HuH-7.5 (cell line): ENCODE measurements around the gene FCGBP.
"Not testable (repeated sequence)": the region's sequence is repeated elsewhere in the genome, so short reads cannot be mapped to it uniquely, and the experiment has no call there.

Source experiments
- DNase-seq: peaks from one replicate; pipeline ENCODE4 v3.0.0; 2011; ENCODE audit warnings: low spot score

The FCGBP gene

DNA sequence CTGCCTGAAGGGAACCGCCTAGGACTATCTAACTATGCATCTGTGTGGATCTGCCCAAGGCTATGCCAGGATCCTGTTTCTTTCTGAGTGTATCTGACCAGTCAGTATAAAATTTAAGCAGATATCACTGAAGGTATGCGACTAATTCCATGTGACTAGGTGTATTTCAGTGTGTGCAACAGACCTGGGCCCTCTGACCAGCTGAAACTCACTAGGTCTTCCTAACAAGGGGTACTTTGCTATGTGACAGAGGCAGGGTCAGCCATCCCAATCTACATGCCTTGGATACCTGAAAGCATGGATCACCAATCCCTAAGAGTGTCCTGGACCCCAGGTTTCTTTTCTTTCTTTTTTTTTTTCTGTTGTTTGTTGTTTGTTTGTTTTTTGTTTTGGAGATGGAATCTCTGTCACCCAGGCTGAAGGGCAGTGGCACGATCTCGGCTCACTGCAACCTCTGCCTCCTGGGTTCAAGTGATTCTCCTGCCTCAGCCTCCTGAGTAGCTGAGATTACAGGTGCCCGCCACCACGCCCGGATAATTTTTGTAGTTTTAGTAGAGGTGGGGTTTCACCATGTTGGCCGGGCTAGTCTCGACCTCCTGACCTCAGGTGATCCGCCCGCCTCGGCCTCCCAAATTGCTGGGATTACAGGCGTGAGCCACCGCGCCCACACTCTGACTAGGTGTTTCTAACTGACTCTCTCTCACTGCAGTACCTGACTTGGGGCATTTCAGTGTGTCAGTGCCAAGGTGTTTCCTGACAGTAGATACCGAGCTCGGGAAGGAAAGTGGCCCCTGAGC, 43.5 kb downstream of the FCGBP start:
- DNase-seq, result no peak

DNA sequence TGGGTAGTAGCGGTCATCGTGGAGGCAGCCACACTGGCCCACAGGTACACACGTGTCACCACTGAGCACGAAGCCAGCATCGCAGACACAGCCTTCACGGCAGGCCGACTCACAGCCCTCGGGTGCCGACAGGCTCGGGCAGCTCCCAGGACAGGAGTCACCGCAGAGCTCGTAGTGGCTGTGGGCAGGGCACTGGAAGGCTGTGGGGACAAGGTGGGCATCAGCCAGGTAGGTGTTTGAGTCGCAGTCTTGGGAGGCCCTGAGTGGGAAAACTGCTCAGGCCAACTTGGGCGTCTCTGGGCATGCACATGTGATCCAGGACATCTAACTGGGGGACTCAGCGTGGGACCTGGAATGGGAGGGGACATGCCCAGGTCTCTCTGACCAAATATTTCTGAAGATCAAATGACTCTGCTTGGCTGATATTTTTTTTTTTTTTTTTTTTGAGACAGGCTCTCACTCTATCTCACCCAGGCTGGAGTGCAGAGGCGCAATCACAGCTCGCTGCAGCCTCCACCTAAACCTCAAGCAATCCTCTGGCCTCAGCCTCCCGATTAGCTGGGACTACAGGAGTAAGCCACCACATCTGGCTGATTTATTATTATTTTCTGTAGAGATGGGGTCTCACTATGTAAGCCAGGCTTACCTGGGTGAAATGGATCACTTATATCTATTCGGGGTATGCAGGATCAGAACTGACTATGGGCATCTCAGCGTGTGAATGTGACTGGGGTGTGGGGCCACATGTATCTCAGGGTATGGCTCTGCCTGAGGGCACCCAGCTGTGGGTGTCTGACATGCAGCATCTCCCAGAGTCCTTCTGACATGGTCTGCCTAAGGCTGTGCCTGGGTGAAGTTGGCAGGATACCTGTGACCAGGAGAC, 44.3 kb downstream of the FCGBP start:
- not testable (repeated sequence) for DNase-seq

DNA sequence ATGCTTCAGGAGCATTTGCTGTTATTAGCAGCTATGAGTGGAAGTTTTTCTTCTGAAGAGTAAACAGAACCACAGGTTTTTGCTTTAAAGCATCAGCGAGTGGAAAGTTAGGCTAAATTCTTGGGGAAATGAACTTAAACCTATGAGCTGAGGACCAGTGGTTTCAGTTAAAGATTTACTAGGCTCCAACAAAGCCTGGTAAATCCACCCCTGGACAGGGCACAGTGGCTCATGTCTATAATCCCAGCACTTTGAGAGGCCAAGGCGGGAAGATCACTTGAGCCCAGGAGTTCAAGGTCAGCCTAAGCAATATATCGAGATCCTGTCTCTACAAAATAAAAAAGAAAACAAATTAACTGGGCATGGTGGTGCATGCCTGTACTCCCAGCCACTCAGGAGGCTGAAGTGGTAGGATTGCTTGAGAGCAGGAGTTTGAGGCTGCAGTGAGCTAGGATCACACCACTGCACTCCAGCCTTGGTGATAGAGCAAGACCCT, 46.9 kb downstream of the FCGBP start:
- not testable (repeated sequence) for DNase-seq

DNA sequence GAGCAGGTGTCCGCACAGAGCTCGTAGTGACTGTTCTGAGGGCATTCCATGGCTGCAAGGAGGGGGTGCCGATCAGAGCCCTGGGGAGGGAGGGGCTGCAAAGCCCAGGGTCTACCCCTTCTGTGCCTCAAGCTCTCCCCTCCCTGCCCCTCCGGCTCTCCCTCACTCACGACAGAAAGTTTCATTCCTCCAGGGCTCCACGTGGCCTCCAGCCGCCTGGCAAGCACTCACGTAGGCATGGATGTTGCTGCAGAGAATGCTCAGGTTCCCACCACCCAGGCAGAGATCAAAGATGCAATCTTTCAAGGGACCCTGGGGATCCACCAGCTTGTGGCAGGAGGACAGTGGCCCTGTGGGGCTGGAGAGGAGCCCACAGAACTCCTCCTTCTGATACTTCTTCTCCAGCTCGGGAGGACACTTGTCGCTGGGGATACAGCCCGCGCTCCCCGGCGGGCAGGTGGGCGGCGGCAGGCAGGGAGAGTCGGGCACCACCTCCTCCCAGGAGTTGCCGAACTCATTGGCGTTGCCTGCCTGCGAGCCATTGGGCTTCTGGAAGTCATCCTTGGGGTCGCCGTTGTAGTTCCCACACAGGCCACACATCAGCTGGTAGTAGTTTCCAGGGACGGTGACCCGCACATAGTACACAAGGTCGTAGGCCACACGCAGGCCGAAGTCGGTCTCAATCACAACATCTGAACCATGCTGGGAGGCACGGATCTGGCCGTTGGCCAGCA, 48.4 kb downstream of the FCGBP start:
- not testable (repeated sequence) for DNase-seq

DNA sequence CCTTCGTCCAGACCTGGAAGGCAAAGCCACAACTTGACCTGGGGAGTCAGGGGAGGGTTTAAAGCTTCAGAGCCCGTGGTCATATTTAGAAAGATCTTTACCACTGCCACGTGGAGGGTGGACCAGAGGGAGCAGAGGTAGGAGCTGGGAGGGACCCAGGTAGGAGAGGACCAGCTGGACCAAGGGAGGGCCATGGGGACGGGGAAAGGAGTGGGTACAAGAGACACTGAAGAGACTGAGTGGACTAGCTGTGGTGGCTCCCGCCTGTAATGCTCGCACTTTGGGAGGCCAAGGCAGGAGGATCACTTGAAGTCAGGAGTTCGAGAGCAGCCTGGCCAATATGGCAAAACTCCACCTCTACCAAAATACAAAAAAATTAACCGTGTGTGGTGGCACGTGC, 49.7 kb downstream of the FCGBP start:
- DNase-seq, result not testable (repeated sequence)
